Non-pigmented ciliary epithelial cell (primary cell): ENCODE data around the gene ELANE.

Source experiments
- DNase-seq: peaks from one replicate; pipeline ENCODE4 v3.0.0-alpha.2; 2010; ENCODE audit warnings: low read depth

The ELANE gene

DNA sequence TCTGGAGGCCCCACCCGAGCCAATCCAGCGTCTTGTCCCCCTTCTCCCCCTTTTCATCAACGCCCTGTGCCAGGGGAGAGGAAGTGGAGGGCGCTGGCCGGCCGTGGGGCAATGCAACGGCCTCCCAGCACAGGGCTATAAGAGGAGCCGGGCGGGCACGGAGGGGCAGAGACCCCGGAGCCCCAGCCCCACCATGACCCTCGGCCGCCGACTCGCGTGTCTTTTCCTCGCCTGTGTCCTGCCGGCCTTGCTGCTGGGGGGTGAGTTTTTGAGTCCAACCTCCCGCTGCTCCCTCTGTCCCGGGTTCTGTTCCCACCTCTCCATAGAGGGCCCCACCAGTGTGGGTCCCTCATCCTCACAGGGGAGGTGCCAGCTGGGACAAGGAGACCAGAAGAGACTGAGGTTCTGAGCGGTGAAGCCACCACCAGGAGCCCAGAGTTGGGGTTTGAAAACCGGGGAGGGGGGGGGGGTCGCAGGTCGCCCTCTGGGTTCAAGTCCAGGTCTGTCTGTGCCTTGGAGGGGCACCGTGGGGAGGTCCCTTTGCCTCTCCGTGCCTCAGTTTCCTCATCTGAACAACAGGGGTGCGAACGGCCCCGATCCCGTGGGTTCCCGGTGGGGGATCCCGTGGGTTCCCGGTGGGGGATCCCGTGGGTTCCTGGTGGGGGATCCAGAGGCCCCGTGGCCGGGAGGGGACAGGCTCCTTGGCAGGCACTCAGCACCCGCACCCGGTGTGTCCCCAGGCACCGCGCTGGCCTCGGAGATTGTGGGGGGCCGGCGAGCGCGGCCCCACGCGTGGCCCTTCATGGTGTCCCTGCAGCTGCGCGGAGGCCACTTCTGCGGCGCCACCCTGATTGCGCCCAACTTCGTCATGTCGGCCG, at the start of gene ELANE:
ELANE (plus strand) TSS at position 168 of the 878 bp plus-strand sequence; CDS start at position 194, 26 bp downstream.
- no peak for DNase-seq

GRCh38 chr19:802498-803098, 49.5 kb upstream of the ELANE start:
- DNase-seq, result no peak

GRCh38 chr19:803099-803561, 49.0 kb upstream of the ELANE start:
- no peak for DNase-seq

GRCh38 chr19:803686-804418, 48.3 kb upstream of the ELANE start:
- DNase-seq, result no peak

- DNase-seq, result no peak
Observed at GRCh38 chr19:804419-805165, 47.5 kb upstream of the ELANE start.

DNA sequence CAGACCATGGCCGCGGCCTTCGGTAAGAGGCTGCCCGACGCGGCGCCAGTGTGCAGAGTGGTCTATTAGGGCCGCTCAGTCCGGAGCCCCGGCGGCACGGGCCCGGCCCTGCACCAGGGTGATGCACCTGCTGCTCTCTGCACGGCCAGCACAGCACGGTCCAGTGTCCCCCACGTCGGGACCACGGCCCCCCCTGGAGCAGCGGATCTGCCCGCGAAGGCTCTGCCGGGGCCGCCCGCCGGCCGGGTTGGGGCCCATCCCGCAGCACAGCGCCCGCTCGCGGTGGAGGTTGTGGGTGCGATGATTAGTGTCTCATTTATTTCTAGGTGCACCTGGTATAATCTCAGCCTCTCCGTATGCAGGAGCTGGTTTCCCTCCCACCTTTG, 46.9 kb upstream of the ELANE start:
- DNase-seq, result no peak

- no peak for DNase-seq
Observed at GRCh38 chr19:805600-806550, 46.2 kb upstream of the ELANE start.

GRCh38 chr19:806815-807421, 45.2 kb upstream of the ELANE start:
- DNase-seq, result no peak

GRCh38 chr19:807627-808422, 44.3 kb upstream of the ELANE start:
- DNase-seq, result no peak

DNA sequence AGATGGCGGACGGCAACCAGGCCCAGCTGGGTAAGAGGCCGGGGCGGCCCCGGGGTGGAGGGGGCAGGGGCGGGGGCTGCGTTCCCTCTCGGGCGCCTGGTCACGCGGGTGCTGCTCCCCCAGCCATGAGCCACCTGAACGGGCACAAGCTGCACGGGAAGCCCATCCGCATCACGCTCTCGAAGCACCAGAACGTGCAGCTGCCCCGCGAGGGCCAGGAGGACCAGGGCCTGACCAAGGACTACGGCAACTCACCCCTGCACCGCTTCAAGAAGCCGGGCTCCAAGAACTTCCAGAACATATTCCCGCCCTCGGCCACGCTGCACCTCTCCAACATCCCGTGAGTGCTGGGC, 43.7 kb upstream of the ELANE start:
- no peak for DNase-seq

- no peak for DNase-seq
Observed at GRCh38 chr19:810077-810855, 41.8 kb upstream of the ELANE start.

- no peak for DNase-seq
Observed at GRCh38 chr19:810883-811489, 41.1 kb upstream of the ELANE start.

GRCh38 chr19:811506-812048, 40.5 kb upstream of the ELANE start:
- DNase-seq, result no peak

DNA sequence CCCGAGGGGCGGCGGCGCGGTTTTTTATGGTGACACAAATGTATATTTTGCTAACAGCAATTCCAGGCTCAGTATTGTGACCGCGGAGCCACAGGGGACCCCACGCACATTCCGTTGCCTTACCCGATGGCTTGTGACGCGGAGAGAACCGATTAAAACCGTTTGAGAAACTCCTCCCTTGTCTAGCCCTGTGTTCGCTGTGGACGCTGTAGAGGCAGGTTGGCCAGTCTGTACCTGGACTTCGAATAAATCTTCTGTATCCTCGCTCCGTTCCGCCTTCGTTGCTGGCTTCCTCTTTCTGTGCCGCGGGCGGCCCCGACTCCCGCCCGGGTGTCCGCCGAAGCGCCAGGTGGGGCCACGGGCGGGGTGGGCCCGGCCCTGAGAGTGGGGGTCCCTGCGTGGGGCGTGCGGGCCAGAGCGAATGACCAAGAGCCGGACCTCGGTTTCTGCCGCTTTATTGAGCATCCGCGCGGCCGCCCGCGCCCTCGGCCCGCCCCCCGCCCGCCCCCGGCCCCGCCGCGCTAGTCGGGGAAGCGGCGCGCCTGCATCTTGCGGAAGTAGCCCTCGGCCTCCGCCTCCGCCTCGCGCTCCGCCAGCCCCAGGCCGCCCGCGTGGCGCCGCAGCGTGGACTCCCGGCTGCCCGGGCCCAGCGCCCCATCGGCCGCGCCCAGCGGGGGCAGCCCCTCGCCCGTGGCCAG, 39.9 kb upstream of the ELANE start:
- no peak for DNase-seq

GRCh38 chr19:812747-813218, 39.3 kb upstream of the ELANE start:
- DNase-seq, result no peak

- DNase-seq, result no peak
Observed at GRCh38 chr19:813219-814151, 38.6 kb upstream of the ELANE start.
